T-helper 9 cell (primary cell): ENCODE data around the gene NRXN3.
"Not testable (repeated sequence)": the region's sequence is repeated elsewhere in the genome, so short reads cannot be mapped to it uniquely, and the experiment has no call there.

ENCODE experiments used
- DNase-seq: peaks from one replicate; pipeline ENCODE4 v3.0.0-alpha.2; 2020

The NRXN3 gene

GRCh38 chr14:79727900-79728299 is 1557.7 kb downstream of the NRXN3 start:
- no peak for DNase-seq

- DNase-seq, result no peak
Observed at GRCh38 chr14:79728331-79728730, 1558.2 kb downstream of the NRXN3 start.

GRCh38 chr14:79729731-79730130 is 1559.6 kb downstream of the NRXN3 start:
- DNase-seq, result no peak

DNA sequence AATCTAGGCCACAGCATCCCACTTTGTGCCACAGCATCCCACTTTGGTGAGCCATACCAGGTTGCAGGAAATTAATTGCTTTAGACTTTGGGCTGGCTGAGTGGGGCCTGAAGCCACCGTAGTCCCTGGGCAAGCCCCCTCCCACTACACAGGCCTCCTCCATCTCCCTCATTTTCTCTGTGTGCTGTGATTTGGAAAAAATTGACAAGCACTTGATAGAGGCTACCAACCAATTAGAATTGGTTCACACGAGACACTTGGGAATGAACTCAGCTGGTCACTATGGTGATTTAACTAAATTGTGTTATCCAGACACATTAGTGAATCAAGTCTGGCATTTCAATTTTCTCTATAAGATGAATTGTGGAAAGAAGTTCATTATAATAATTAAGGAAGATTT is 1560.0 kb downstream of the NRXN3 start:
- DNase-seq, result no peak

DNA sequence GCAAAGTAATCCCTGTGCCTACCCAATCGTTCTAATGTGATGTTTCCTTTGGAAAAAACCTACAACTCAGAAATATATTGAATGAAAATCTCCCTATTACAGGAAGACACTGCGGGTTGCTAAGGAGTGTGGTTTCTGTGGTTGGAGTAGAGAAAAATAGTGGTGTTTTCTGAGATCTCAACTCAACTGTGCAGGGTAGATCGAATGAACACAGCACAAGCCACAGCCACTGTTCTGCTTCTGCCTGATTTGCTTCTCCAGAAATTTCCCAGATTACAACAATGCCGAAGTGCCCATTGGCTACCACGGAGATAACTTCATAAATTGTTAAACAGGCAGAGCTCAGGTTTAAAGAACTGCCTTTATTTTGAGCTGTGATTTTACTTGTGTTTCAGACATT is 1560.8 kb downstream of the NRXN3 start:
- DNase-seq, result no peak

- DNase-seq, result no peak
Observed at GRCh38 chr14:79732911-79733655, 1562.9 kb downstream of the NRXN3 start.

DNA sequence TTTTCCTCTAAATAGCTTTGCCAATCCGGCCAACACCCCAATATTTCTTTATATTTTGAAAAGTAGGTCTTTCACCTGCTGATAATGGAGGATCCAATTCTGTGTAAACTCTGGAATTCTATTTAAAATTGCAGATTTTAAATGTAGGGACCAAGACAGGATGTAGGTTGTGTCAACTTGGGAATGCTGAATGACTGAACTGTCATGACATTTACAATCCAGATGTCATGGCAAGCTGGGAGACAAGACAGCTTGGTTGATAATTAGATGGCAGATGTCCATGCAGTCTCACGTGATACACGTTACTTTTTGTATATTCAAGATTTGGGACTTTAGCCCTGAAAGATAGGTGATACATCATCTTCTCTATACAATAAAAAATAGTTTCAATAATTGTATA is 1564.0 kb downstream of the NRXN3 start:
- DNase-seq, result no peak

DNA sequence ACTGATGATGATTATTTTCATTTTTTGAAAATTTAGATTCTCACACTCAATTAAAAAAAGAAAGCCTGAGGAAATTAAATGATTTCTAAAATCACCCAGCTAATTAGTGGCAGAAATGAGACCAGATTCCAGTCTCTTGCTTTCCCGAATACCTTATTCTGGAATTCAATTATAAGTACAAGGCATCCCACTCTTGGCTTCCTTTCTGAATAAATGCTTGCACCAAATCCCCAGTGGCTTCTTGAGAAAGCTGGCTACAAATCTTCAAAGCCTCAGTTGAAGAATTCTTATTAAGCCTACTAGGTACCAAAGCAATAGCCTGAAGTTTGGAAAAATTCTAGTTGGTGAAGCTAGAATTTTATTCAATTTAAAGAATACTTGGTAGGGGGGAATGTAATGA is 1564.5 kb downstream of the NRXN3 start:
- no peak for DNase-seq

DNA sequence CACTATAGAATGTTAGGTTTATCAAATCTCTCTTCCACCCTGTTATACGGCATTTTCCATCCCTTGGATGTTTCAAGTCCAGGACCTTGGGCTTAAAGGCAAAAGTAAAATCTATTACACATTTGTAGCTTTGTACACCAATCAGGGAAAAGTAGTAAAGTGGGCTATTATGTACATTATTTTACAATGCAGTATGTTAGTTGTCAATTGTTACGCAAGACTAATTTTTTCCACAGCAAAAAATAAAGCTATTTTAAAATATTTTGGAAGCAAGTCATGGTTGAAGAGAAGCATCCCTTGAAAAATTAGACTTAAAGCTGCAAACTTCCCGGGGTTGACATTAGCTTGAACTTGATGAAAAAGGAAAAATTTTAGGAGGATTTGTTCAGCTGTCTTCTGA is 1564.9 kb downstream of the NRXN3 start:
- no peak for DNase-seq

- no peak for DNase-seq
Observed at GRCh38 chr14:79740066-79740601, 1570.0 kb downstream of the NRXN3 start.

GRCh38 chr14:79742142-79742541 is 1572.0 kb downstream of the NRXN3 start:
- no peak for DNase-seq

DNA sequence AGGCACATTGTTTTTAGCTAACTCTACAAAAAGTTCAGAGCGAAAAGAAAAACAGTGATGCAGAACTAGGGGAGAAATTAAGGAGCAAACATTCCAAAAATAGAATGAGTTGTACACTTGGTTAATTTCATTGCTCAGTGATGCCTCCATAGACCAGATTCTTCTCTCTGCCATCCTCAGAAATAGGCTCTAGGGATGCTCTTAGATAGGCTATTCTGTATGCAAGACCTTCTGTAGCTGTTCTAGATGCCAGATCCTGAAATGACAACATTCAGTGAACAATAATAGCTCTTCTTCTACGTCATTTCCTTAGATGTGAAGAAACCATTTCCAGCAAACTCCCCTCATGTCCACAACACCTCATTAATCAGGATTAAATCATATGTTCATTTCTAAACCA is 1574.9 kb downstream of the NRXN3 start:
- DNase-seq, result no peak

- no peak for DNase-seq
Observed at GRCh38 chr14:79749065-79749464, 1578.9 kb downstream of the NRXN3 start.

DNA sequence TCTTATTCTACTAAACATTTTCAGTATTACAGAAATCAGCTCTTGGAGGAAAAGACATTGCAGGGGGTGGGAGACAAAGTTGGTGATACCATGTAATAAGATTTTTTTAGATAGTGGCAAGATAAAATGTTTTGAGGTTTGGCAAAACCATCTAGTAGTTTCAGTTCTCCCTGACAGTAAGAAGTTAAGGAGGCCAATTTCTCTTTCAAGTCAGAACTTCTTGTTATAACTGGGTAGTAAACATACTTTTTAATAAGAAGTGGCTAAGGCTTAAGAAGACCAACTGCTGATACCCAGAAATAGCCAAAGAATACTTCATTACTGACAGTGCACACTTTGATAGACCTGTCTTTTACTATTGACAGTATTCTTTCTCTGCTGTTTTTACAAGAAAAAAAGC is 1588.8 kb downstream of the NRXN3 start:
- no peak for DNase-seq

DNA sequence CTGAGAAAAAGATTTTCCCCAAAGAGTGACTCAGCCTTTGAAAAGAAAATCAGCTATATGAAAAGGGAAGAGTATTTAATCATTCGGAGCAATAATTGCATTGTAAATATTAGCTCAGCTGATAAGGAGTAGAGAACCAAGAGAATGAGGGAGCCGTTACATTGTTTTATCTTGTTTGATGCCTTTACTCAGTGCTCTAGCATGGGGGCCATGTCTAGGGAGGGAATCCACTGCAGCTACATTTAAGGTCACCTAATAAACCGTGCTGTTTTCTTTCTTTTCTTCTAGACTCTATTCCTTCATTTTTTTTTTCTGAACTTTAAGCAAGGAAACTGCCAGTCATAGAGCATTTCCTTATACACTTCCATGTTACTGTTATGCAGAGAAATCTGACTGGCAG is 1594.2 kb downstream of the NRXN3 start:
- DNase-seq, result no peak

GRCh38 chr14:79766511-79766910 is 1596.3 kb downstream of the NRXN3 start:
- DNase-seq, result no peak

GRCh38 chr14:79767251-79767650 is 1597.1 kb downstream of the NRXN3 start:
- no peak for DNase-seq

- DNase-seq, result not testable (repeated sequence)
Observed at GRCh38 chr14:79767721-79768120, 1597.5 kb downstream of the NRXN3 start.

DNA sequence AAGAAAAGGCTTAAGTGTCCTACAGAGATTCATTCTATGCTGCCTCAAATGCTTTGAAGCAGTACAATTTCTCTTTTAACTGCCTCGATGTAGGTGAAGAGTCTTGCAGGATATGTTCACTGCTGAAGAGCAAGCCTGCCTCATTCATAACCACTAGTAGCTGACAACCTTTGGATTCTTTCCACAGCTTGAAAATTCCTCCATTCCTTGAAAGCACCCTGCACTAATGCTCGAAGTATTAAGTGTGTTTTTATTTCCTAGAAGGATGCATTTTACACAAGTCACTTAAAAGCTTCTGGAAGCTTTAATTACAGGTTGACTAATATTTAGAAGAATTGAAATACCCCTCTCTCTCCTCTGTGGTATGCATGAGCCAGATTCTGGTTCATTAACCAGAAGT is 1611.7 kb downstream of the NRXN3 start:
- DNase-seq, result no peak

GRCh38 chr14:79783041-79783440 is 1612.9 kb downstream of the NRXN3 start:
- no peak for DNase-seq

DNA sequence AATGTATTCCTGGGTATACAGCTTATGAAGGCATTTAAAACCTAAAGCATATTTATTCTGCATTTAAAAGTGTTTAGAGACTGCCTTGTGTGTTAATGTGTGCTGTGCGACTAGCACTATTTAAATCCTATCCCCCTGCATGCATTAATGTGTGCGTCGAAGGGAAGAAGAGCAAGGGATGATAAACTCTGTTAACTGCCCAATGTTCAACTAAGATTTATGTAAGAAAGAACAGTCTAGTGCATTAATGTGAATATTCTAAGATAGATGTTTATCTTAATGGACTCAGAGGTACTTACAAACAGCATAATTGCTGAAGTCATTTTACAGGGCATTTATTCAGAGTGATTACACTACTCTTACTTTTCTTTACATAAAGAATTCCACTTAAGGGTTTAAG is 1616.3 kb downstream of the NRXN3 start:
- DNase-seq, result no peak

GRCh38 chr14:79788346-79788745 is 1618.2 kb downstream of the NRXN3 start:
- DNase-seq, result no peak

GRCh38 chr14:79791055-79791732 is 1621.0 kb downstream of the NRXN3 start:
- no peak for DNase-seq

DNA sequence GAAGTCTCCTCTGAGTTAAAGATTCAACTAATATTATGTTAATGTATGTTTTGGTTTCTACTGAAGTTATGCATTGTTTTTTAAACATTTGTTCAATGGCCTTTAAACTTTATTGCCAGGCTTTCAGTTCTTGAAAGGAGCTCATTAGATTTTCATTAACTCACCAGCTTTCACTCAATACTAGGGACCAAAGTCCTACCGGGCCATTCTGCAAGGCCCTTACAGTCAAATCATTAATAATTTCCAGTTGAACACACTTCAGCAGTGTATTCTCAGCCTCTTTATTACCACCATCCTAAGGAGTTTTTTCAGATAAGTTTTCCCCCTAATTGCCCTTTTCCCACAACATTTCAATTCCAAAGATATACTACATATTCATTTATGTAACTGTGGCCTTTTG is 1631.9 kb downstream of the NRXN3 start:
- no peak for DNase-seq
